Mesothelial cell of epicardium (in vitro differentiated cells): Measurements from ENCODE around the gene MTMR3. TPM values are rescaled to one million over a fixed set of nuclear protein-coding genes. Genes with fewer than 3 reads are reported as not detected.
"Not testable (repeated sequence)": the region's sequence is repeated elsewhere in the genome, so short reads cannot be mapped to it uniquely, and the experiment has no call there.

Source experiments
- DNase-seq, 2 experiments: peaks; one replicate each; pipeline ENCODE4 v3.0.0; 2021; ENCODE audit warnings: low spot score in 2 of 2; ENCODE audit not compliant: unreplicated experiment in 2 of 2
- H3K27ac Mint-ChIP-seq: 2 replicates; pipeline ENCODE4 v1.8.0; 2021; ENCODE audit warnings: mixed read lengths
- H3K27me3 Mint-ChIP-seq: 2 replicates; pipeline ENCODE4 v1.8.0; 2021; ENCODE audit warnings: low read depth, mixed read lengths
- H3K36me3 Mint-ChIP-seq: 2 replicates; pipeline ENCODE4 v1.8.0; 2021; ENCODE audit warnings: mixed read lengths
- H3K4me1 Mint-ChIP-seq: 2 replicates; pipeline ENCODE4 v1.8.0; 2021; ENCODE audit warnings: mixed read lengths
- H3K4me3 Mint-ChIP-seq: 2 replicates; pipeline ENCODE4 v1.8.0; 2021; ENCODE audit warnings: mild to moderate bottlenecking, moderate library complexity, mixed read lengths
- H3K9me3 Mint-ChIP-seq: 2 replicates; pipeline ENCODE4 v1.8.0; 2021; ENCODE audit warnings: mixed read lengths
- total RNA-seq: library from RNA; stranded (reverse); gene quantifications from 3 replicates; pipeline ENCODE4 v1.2.1, GENCODE V29; 2021
- TF ChIP-seq, protein P1 (sequence below): fragments of 200-600 bp; sonication (generic); IDR thresholded peaks from one replicate; pipeline ENCODE4 v1.5.0; 2021; ENCODE audit warnings: antibody characterized with exemption; ENCODE audit not compliant: unreplicated experiment

MTMR3 gene
- 54.4 to 58.8 TPM (median 58.7 TPM) in 3 replicates for total RNA-seq

DNA sequence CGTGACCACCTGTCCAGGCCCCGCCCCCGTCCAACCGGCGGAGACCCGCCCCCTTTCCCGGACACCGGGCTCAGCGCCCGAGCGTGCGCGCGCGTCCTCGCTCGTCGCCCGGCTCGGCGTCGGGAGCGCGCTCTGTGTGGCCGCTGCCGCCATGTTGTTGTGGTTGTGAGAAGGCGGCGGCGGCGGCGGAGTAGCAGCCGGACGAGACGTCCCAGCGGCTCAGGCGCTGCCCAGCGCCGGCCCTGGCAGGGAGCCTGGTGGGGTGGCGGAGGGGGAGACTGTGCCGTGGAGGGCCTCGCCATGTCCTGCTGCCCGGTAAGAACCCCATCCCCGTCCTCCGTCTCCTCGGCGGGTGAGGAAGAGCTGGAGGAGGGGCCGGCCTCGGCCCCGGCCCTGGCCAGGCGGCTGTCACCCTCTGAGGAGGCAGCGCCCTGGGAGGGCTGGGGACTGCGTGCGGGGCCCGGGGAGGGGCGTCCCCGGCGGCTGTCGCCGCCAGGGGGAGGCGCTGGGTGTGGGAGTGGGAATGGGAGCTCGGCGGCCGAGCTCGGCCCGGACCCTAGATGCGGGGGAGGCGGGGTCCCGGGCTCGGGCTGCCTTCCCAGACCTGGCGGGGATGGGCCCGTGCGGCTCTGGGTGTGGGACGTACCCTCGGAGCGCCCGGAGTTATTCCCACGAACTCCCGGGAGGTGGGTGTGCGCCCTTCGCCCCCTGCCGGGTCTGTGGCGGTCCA lies at the start of gene MTMR3:
Gene MTMR3, plus strand, starts transcription at position 130 of the 730 bp plus-strand sequence. CDS start 87,886 bp downstream, outside the sequence.
- H3K27ac Mint-ChIP-seq: peak within 1 kb of the TSS; percentile 91
- H3K9me3 Mint-ChIP-seq: no peaks in the 10 kb centered on the region
- TF ChIP-seq, protein P1, sequence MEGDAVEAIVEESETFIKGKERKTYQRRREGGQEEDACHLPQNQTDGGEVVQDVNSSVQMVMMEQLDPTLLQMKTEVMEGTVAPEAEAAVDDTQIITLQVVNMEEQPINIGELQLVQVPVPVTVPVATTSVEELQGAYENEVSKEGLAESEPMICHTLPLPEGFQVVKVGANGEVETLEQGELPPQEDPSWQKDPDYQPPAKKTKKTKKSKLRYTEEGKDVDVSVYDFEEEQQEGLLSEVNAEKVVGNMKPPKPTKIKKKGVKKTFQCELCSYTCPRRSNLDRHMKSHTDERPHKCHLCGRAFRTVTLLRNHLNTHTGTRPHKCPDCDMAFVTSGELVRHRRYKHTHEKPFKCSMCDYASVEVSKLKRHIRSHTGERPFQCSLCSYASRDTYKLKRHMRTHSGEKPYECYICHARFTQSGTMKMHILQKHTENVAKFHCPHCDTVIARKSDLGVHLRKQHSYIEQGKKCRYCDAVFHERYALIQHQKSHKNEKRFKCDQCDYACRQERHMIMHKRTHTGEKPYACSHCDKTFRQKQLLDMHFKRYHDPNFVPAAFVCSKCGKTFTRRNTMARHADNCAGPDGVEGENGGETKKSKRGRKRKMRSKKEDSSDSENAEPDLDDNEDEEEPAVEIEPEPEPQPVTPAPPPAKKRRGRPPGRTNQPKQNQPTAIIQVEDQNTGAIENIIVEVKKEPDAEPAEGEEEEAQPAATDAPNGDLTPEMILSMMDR: peak; percentile 39
- DNase-seq: peak; percentile 97 to 99
- H3K4me3 Mint-ChIP-seq: peak within 1 kb of the TSS; percentile 92
- peaks cover 12% of the 10 kb centered on the region for H3K4me1 Mint-ChIP-seq
- H3K27me3 Mint-ChIP-seq: no peaks in the 10 kb centered on the region
- H3K36me3 Mint-ChIP-seq: no peaks in the 10 kb centered on the region

DNA sequence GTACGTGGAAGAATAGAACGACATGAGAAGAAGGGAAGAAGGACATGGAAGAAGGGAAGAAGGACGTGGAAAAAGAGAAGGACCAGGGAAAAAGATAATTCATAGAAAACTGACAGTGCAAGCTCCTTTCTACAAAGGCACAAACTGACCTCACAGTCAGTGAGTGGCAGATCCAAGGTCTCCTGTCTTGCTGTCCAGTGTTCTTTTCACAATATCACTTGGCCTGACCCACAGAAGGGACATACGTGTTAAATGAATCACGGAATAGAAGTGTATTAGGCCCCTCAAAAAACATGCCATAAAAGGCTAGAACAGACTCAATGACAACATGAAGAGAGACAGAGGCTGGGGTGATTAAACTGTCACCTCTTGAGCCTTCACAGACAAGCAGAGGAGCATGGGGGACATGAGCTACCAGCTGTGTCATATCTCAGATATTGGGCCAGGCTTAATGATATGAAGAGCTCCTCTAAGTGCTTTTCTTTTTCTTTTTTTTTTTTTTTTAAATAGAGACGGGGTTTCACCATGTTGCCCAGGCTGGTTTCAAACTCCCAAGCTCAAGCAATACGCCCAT lies 49.5 kb upstream of the MTMR3 start:
- Mint-ChIP-seq H3K36me3 (peaks cover 32% of the 10 kb centered on the region), H3K4me1 (peaks cover 16% of the 10 kb centered on the region), H3K9me3 (no peaks in the 10 kb centered on the region), H3K27ac (no peak overlapping the region), H3K27me3 (no peaks in the 10 kb centered on the region), H3K4me3 (no peak overlapping the region)
- no peak for DNase-seq
- TF ChIP-seq, protein P1: no peak

DNA sequence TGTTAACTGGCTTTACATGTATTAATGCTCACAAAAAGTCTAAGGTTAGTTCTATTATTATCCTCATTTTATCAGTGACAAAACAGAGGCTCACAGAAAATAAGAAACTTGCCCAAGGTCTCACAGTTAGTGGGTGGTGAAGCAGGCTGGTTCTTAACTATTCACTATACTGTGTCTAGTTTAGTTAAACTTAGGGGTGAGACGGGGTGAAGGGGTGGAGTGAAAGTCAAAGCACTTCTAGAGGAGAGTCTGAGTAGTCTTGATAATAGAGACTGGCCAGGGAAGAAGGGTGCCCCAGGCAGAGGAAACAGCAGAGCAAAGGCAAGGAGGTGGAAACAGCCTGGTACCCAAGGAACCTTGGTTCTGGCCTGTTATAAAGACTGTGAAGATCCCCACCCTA lies 48.9 kb upstream of the MTMR3 start:
- no peak for DNase-seq
- Mint-ChIP-seq H3K4me1 (peaks cover 19% of the 10 kb centered on the region), H3K9me3 (no peaks in the 10 kb centered on the region), H3K4me3 (no peak overlapping the region), H3K27me3 (no peaks in the 10 kb centered on the region), H3K27ac (no peak overlapping the region), H3K36me3 (peaks cover 32% of the 10 kb centered on the region)
- TF ChIP-seq, protein P1: no peak

DNA sequence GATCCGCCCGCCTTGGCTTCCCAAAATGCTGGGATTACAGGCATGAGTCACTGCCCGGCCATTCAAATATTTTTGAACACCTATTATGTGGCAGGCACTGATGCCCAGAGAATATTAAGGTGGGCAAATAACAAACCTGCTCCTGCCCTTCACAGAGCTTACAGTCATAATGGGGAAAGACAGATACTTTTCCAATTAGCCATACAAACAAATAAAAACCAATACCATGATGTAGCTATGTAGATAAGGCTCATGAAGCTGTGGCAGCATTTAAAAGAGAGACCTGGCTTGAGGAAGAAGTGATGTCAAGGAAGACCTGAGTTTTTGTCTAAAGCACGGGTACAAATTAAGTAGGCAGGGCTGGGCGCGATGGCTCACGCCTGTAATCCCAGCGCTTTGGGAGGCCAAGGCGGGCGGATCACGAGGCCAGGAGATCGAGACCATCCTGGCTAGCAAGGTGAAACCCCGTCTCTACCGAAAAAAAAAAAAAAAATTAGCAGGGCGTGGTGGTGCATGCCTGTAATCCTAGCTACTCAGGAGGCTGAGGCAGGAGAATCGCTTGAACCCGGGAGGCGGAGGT lies 46.1 kb upstream of the MTMR3 start:
- peak overlapping the region; percentile 3 for H3K27ac Mint-ChIP-seq
- not testable (repeated sequence) for DNase-seq, H3K27me3 Mint-ChIP-seq, H3K9me3 Mint-ChIP-seq
- peak overlapping the region; percentile 89 for H3K4me3 Mint-ChIP-seq
- H3K4me1 Mint-ChIP-seq: peaks cover 19% of the 10 kb centered on the region
- H3K36me3 Mint-ChIP-seq: peaks cover 13% of the 10 kb centered on the region

DNA sequence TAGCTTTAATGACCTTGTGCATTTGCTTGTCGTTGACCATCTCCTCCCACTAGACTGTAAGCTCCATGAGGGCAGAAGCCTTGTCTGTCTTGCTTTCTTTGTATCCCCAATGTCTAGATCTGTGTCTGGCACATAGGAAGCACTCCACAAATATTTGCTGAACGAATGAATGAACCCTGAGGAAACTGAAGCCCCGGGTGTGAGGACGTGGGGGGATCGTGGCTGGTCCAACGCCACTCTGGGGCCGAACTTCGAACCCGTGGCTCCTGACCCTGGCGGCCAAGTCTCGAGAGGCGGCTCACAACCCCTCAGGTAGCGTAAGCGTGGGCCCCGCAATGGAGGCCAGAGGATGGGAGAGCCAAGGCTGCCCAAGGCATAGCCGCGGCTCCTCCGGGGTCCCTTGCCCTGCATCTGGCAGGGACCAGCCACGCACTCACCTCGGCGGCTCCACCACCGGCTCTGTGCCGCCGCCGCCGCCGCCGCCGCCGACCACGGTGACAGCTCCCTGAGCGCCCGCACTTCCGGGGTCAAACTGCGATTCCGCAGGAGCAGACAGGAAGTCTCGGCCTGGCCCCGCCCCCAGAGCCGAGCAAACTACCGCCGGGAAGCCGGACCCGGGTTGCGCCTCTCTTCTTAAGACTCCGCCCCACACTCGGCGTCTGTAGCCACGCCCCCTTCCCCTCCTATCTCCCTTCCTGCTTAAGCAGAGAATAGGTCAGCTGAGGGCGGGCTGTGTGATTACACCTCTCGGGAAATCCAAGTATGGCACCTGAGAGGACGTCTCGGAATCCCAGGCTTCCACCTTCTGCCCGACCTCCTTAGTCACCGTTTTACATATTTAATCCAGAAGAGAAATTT lies 45.0 kb upstream of the MTMR3 start, which contains the start of gene ASCC2:
Gene ASCC2, minus strand, starts transcription at position 534 of the 858 bp plus-strand sequence. CDS start 5,949 bp downstream, outside the sequence.
- Mint-ChIP-seq H3K27ac (peak within 1 kb of the TSS; percentile 92), H3K4me3 (peak within 1 kb of the TSS; percentile 89), H3K27me3 (no peaks in the 10 kb centered on the region), H3K9me3 (no peaks in the 10 kb centered on the region), H3K36me3 (peaks cover 8% of the 10 kb centered on the region), H3K4me1 (peaks cover 19% of the 10 kb centered on the region)
- TF ChIP-seq, protein P1: no peak
- DNase-seq: peak; percentile 96 to 97
